HG03095 (cell line): ENCODE data around the gene ANKRD60.

ENCODE experiments used
- ATAC-seq: cut with Tn5 transposase; IDR thresholded peaks from one replicate; pipeline ENCODE4 v1.9.1; 2021; ENCODE audit warnings: moderate library complexity; ENCODE audit not compliant: unreplicated experiment

The ANKRD60 gene, protein sequence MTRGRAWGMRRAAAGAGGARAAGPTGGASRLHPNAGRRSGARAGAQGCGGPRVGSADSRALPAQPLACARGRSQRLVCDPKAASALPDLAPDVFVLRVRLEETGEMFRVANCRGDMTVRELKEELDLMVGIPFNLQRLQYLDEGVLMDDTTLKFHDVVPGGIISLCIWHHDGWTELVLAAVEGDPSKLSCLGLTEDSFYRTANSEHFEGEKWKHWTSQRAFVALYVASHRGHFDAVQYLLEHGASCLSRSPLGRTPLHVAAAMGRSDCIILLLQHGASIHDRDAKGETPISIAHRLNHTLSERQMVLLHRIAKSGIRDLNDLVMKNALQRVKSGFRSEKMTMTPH

DNA sequence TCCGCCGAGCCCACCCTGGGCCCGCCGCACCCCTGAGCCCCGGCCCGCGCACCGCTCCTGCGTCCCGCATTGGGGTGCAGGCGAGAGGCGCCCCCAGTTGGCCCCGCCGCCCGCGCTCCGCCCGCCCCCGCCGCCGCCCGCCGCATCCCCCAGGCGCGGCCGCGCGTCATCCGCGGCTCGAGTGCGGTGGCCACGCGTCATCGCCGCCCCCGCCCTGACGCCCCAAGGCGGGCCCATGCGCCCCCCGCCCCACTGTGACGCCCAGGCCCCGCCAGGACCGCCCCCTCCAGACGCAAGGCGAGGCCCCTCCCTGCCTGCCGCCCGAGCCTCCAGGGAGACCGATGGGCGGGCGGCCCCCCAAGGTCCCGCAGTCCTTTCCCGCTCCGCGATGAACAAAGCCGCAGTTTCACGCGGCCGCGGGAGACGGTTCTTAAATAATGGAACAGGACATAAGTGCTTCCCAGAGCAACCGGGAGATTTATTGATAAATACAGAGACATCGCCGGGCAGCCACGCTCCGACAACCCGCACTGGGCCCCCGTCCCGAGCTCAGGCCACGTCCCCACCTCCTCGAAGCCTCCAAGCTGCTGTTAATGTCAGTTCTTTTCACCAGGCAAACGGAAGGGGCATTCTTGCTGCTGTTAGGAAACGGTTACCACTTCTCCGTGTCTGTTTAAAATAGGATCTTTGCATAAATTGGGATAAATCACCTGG is at the start of gene ANKRD60:
ANKRD60 (minus strand) TSS at position 170 of the 714 bp plus-strand sequence; CDS start at position 170, 0 bp downstream.
- ATAC-seq = no peak

DNA sequence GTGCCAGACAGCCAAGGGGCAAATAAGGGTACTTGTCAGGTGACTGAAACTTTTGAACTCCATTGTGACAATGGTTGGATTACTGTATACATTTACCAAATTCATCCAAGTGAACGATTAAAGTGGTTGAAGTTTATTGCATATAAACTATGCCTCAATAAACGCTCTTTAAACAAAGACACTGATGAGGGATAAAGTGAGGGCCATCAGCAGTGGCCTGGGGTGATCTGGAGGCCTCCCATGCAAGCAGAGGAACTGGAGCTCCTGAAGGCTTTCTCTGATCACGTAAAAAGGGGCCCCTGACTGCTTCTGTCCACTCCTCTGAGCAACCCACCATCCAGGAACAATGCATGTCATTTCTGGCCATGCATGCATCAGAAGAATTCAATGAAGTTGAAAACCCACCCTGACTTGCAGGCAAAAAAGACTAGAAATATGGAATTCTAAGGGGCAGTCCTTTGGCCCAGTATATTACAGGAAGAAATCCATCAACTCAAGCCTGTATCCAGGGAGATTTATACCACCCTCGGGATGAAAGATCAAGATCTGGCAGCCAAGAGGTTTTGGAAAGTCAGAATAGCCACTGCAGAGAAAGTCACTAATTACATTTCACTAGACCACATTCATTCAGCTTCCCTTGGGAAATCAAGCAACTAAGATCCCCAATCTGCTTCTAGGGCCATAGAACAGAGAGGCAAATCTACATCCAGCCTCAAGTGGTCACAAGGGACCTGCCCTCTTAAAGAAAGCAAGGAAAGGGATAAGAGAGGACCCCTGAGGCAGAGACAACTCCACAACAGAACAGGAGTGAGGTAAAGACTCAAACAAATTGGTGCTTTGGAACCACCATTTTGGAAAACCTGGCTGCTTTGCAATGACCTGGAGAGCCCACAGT is 49.4 kb upstream of the ANKRD60 start:
- no peak for ATAC-seq

DNA sequence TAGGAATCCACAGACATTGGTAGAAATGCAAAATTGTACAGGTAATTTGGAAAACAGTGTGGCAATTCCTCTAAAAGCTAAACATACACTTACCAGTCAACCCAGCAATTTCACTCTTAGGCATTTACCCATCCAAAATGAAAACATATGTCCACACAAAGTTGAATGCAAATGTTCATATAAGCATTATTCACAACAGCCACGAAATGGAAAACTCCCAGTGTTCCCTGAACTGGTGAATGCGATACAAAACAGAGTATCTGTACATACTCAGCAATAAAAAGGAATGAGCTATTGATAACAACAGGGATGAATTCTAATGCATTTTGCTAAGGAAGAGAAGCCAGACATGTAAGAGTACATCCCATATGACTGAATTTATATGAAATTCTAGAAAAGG is 48.7 kb upstream of the ANKRD60 start:
- no peak for ATAC-seq

DNA sequence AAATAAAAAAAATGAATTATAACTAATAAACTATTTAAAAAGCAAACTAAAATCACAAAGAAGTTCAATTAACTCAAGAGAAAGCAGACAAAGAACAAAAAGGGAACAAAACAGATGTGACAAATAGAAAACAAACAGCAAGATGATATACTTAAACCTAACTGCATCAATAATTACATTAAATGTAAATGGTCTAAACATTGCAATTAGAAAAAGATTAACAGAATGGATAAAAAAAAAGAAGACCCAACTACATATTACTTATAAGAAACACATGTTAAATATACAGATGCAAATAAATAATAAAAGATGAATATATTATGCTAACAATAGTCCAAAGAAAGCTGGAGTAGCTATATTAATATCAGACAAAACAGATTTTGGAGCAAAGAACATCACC is 45.9 kb upstream of the ANKRD60 start:
- no peak for ATAC-seq

DNA sequence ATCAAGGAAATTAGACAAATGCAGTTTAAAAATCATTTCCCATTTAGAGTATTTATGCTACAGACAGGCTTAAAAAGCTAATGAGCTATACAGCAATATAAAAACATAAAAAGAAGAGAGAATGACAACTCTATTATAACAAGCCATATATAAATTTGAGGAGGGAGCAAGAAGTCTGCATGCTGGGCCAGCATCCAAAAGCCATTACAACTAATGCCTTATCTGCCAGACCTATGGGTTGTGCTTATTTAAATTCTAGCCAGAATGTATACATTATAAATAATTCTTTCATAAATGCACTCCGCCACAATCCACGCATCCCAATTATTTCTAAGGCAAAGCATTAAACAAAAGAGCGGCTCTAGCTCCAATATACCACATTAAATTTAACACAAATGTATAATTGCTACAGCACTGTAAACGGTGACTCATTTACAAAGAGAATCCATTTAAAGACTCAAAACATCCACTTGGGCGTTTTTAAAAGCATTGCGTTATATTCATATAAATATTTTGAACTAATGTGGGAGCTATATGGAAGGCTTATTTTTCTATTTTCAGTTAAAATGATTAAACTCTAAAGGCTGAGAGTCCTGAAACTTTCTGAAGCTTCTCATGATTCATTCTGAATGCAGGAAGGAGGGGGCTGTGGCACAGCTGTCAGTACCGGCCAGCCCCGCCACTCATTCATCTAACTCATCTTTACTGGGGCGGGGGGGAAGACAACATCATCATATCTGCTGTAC is 43.3 kb upstream of the ANKRD60 start:
- ATAC-seq = no peak

DNA sequence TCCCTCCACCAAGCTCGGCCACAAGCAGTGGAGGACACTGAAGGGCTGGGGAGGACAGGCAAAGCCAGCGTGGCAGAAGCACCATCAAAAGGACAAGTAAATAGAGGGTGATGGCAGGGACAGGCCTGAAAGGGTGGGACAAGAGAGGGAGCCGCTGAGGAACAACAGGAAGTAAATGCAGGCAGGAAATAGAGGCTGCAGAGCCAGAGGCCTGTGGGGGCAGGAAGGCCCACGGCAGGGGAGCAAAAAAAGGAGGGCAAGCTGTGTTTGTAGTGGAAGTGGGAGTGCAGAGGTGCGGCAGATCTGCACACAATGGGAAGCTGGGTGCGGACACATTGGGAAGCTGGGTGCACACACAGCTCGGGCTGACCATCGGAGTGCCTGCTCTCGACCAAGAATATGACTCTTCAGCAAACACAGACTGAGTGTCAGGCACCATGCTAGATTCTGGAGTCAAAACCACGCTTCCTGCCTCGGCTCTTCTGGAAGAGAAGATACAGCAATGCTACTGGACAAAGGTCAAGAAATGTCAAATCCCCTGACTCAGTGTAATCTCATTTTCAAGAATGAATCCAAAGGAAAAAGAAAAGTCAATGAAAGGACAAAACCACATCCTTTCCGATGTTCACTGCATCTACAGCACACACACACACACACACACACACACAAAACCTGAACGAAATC is 40.6 kb upstream of the ANKRD60 start:
- ATAC-seq = no peak

DNA sequence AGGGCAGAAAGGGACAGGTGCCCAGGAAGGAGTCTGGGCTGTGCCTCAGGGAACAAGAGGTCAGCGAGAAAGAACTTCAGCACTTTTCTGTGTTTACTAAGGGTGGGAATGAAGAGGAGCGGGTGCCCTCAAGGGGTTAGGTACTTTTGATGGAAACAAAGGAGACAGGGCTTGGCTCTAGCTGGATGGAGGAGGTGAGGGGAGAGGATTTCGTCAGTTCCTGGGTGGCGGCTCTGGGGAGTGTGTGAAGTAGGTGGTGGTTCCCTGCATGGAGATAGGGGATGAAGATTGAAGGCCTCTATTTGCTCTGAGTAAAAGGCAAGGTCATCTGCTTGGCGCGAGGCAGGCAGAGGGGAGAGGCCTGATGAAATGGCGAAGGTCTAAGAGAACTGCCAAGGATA is 40.0 kb upstream of the ANKRD60 start:
- ATAC-seq = no peak

DNA sequence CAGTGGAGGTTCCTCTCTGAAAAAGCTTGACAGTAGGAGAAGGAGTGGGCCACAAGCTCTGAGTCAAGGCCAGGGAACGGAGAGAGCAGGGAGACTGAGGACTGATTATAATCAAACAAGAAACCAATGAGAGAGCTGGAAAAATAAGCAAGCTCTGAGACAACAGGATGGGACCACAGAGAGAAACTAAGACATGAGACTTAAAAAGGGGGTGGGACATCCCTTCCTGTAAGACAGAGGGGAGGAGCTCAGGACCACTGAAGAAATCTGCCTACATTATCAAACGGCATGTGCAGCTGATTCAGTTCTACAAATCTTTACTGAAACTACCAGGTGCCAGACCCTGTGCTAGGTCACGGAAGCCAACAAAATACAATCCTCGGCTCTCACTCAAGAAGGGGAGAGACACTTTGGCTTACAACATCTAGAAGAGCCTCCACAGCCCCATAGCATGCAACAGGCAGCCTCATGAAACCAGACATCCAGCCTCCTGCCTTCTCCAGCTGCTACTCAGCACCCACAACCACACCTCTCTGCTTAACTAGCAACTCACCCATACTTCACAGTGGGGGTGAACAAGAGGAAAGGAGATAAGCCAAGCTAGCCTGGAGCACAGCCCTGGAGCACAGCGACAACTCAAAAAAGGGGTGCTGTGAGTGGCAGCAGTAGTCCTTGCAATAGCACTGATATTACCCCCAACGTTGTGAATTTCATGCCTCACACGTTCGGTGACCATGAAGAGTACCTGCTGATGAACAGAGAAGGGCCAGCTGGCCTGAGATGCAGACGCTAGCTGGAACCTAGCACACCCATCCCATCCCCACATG is 39.1 kb upstream of the ANKRD60 start:
- ATAC-seq = no peak

DNA sequence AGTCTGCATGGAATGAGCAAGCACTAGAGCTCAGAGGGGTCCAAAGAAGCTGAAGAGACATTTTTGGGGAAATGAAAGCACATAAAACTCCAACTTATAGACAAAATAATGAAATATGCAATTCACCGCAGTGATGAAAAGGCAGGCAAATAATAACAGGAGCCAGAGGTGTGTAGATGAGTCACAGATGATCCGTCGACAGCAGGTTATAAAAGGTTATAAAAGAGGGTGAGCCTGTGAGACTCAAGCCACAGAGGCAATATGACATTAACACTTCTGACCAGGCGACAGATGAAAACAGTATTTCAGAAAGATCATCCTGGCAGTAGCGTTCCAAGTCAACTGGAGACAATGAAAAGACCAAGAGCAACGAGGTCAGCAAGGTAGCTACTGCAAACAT is 35.8 kb upstream of the ANKRD60 start:
- no peak for ATAC-seq

DNA sequence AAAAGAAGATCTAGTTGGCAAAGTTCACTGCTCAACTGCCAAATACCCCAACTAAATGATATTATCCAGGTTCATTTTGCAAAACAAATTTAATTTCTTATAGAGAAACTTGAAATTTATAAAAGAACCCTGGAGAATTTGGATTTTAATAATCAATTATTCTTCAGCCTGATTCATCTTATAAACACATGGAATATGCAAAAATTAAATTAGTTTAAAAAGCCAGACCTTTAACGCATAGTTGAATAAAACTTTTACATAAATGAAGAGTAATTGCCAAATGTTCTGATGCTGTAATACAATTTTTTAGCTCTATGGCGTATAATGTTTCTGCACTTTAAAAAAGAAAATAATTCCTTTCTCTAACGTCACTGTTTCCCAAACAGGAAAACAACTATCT is 33.2 kb upstream of the ANKRD60 start:
- ATAC-seq = no peak

DNA sequence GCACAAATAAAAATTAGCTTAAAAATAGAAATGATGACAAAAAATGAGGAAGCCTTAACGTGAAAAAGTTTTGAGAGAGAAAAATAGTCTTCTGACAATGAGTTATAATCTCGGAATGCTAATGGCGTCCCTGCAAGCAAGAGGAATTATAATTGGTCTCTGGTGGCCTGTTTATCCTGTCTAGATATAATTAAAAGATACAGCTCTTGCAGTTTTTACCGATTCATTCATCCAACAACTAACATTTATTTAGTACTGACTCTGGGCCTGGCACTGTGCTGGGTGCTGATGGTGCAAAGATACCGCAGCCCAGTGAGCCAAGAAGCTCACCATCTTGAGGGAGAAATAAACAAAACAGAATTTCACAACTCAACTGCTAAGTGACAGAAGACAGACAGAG is 31.6 kb upstream of the ANKRD60 start:
- no peak for ATAC-seq

DNA sequence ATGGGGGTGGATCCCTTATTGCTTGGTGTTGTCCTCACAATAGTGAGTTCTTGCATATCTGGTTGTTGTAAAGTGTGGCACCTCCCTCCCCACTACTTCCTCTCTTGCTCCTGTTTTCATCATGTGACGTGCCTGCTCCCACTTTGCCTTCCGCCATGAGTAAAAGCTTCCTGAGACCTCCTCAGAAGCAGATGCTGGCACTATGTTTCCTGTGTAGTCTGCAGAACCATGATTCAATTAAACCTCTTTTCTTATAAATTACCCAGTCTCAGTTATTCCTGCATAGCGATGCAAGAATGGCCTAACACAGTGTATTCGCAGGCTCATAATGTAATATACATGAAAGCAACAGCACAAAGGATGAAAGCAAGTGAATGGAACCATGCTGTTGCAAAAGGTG is 28.4 kb upstream of the ANKRD60 start:
- no peak for ATAC-seq

DNA sequence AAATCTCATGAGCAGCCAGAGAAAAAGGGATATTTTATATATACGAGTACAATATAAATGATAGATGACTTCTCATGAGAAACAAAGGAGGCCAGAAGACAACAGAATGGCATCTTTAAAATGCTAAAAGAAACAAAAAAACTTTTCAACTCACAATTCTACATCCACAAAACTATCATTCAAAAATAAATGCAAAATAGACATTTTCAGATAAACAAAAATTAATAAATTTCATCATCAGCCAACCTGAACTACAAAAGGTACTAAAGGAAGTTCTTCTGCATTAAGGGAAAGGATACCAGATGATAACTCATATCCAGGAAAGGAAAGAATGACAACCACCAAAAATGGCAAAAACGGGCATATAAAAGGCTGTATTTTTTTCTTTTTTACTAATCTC is 27.9 kb upstream of the ANKRD60 start:
- no peak for ATAC-seq

DNA sequence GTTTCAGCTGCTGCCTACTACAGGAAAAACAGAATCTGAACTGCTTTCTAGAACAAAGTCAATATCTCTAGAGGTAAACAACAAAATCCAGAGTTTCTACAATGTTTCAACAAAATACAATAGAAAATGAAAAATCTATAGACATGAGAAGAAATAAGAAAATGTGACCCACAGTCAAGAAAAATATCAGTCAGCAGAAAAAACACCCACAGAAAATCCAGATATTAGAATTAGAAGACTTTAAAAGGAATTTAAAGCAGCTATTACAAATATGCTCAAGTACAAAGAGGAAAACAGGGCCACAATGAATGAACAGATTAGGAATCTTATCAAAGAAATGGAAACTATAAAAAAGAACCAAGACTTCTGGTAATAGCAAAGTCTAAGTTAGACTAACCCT is 26.4 kb upstream of the ANKRD60 start:
- no peak for ATAC-seq

DNA sequence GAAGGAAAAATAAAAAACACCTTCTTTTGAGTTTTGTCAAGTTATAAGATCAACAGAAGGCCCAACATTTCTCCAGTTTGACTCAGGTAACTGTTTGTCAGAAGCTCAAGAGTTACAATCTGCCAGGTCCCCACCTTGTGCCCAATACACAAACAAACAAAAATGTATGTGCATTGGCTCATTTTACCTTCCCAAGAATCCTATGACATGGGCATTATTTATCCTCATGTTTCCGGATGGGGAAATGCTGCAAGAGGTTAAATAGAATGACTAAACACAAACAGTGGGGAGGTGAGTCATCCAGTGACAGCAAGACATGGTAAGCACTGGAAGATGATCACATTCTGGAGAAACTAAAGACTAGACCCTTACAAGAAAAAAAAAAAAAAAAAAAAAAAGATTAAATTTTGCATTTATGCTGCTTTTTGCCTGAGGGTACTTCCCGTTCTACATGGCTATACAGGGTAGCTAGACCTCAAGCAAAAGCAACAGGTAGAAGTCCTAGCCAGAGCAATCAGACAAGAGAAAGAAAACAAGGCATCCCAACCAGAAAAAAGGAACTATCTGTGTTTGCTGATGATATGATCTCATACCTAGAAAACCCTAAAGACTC is 23.6 kb upstream of the ANKRD60 start:
- ATAC-seq = no peak

DNA sequence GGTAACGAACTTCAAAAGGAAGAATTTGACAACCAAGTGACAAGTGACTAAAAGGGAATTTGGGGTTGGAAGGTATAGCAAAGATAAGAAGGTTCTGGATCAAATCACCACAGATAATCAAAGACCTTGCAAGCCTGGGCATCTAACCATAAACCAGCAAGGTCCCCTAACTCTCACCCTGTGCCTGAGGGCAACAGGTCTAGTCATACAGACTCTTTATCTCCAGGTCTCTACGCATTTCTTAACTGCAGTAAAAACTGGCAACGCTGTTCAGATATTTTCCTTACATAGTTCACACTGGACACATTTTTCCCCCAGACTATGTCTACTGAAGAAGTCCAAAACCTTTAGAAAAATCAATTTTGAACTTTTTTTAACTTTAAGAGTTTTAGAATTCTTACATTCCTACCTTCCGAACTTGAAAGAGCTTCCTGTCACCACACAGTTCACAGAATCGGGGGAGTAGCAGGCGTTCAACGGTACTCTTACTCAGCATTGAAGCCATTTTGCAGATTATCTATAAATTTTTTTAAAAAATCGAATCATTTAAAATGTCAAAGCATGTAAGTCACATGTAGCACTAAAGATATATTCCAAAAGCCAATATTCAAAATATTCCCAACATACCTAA is 23.0 kb upstream of the ANKRD60 start:
- no peak for ATAC-seq

DNA sequence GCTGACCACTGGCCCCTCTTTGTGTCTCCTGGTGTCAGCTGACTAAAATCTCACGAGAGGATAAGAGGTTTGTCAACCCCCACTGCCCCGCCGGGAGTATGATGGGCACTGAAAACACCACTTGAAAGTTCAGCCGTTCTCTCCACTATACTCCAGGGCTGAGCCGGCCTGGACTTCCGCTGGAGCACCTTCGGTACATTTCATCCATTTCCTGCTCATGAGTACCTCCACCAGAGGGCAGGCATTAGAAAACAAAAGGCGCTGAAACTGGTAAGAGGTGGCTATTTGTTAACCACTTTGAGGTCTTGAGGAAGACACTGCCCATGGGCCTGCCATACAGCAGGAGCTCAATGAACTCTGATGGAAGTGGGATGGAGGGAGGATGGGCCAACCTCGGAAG is 17.9 kb upstream of the ANKRD60 start:
- ATAC-seq = no peak

DNA sequence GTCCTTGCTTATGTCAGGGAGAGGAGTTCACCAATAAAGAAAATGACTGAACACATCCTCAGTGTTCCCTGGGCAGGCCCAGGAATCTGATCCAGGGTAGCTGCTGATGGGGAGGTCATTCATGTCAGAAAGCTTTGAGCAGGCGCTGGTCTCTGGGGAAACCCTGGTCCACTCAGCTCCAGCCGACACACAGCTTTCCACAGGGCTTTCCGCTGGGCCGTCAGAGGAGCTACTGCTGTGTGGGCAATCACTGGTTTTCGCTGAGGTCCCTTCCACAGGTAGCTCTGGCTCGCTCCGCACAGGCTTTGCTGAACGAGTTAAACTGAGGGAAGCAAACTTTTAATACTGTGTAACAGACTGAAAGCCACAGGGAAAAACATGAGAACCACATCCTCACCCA is 17.5 kb upstream of the ANKRD60 start:
- ATAC-seq = no peak
